ENCODE measurements around the gene KAZN. TPM values are rescaled to one million over a fixed set of nuclear protein-coding genes. Genes with fewer than 3 reads are reported as not detected.

The KAZN gene
- total and polyA plus RNA-seq, 11 donors = 0.65 to 6.5 (median 2.3) TPM

DNA sequence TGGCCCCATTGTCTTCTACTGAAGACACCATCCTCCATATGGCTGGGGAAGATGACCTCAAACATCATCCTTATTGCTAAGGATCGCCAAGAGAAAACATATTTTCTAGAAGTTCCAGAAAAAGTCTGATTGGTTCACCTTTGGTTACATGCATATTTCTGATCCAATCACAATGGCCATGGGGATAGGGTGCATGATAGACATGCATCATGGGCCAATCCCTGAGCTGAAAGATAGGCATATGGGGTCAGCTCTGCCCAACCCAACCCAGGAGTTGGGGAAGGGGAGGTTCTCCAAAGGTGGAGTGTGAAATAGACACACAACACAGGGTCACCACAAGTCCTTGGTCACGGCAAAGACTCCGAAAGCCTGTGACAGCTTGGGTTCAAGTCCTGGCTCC, 278.7 kb downstream of the KAZN start:
- no peak overlapping the region for H3K4me3 ChIP-seq
- TF ChIP-seq POLR2A (IDR thresholded peaks at IDR 0.05) = no peak
- TF ChIP-seq, protein P1, sequence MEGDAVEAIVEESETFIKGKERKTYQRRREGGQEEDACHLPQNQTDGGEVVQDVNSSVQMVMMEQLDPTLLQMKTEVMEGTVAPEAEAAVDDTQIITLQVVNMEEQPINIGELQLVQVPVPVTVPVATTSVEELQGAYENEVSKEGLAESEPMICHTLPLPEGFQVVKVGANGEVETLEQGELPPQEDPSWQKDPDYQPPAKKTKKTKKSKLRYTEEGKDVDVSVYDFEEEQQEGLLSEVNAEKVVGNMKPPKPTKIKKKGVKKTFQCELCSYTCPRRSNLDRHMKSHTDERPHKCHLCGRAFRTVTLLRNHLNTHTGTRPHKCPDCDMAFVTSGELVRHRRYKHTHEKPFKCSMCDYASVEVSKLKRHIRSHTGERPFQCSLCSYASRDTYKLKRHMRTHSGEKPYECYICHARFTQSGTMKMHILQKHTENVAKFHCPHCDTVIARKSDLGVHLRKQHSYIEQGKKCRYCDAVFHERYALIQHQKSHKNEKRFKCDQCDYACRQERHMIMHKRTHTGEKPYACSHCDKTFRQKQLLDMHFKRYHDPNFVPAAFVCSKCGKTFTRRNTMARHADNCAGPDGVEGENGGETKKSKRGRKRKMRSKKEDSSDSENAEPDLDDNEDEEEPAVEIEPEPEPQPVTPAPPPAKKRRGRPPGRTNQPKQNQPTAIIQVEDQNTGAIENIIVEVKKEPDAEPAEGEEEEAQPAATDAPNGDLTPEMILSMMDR (IDR thresholded peaks at IDR 0.05) = no peak
- ATAC-seq = no peak
- H3K36me3 ChIP-seq = no peaks in the 10 kb centered on the region
- H3K27ac ChIP-seq = no peak overlapping the region
- intact Hi-C loops (cut with DNase I) = no loop called here
- DNase-seq = no peak
- no peaks in the 10 kb centered on the region for H3K9me3 ChIP-seq
- H3K27me3 ChIP-seq = peaks cover 0 to 38% (median 4%) of the 10 kb centered on the region in 9 donors
- 89 to 98% (median 91%) methylated on average over 3 of the region's 3 CpGs for whole genome bisulfite sequencing, 4 donors
- no peaks in the 10 kb centered on the region for H3K4me1 ChIP-seq

DNA sequence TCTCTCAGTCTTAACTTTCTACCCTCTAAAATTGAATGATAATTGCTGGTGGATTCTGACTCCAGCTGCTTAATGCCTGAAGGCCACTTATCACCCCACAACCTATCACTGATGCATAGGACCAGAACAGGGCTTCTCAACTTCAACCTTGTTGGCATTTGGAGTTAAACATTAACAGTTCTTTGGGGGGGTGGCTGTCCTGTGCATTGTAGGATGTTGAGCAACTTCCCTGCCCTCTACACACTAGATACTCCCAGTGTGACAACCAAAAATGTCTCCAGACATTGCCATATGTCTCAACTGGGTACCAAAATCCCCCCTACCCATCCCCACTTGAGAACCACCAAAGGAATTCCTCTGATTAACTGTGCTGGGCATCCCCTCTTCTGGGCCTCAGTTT, 279.6 kb downstream of the KAZN start:
- Histone ChIP-seq H3K27me3 (peaks cover 0 to 46% (median 4%) of the 10 kb centered on the region in 9 donors), H3K9me3 (no peaks in the 10 kb centered on the region), H3K4me3 (no peak overlapping the region), H3K27ac (no peak overlapping the region), H3K4me1 (no peaks in the 10 kb centered on the region), H3K36me3 (no peaks in the 10 kb centered on the region)
- no peak for TF ChIP-seq POLR2A (IDR thresholded peaks at IDR 0.05)
- TF ChIP-seq, protein P1 (IDR thresholded peaks at IDR 0.05) = no peak
- intact Hi-C loops (cut with DNase I) = no loop called here
- DNase-seq (no peak), ATAC-seq (no peak)

DNA sequence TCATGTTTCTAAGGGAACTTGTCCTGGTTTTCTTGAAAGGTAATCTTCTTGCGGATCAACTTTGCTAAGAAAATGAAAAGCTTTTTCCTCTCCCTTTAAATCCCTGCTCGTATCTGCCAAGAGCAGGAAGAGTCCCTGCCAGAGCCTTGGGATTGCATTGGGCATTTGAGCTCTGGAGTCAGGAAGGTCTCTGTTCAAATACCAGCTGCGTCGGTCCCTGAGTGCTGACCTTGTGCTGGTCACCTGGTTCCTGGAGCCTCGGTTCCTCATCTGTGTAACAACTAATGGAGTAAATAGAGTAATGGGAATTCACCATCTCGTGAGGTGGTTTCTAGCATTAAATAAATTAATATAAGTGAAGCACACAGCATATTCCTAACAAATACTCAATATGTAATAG, 280.5 kb downstream of the KAZN start:
- Histone ChIP-seq H3K9me3 (no peaks in the 10 kb centered on the region), H3K4me3 (no peak overlapping the region), H3K4me1 (no peaks in the 10 kb centered on the region), H3K27ac (no peak overlapping the region), H3K36me3 (no peaks in the 10 kb centered on the region), H3K27me3 (peaks cover 0 to 38% (median 4%) of the 10 kb centered on the region in 9 donors)
- TF ChIP-seq, protein P1 (IDR thresholded peaks at IDR 0.05) = no peak
- no peak for TF ChIP-seq POLR2A (IDR thresholded peaks at IDR 0.05)
- no peak for ATAC-seq
- intact Hi-C loops (cut with DNase I) = no loop called here
- 71 to 79% (median 78%) methylated on average over 6 of the region's 6 CpGs for WGBS, 4 donors
- no peak for DNase-seq

DNA sequence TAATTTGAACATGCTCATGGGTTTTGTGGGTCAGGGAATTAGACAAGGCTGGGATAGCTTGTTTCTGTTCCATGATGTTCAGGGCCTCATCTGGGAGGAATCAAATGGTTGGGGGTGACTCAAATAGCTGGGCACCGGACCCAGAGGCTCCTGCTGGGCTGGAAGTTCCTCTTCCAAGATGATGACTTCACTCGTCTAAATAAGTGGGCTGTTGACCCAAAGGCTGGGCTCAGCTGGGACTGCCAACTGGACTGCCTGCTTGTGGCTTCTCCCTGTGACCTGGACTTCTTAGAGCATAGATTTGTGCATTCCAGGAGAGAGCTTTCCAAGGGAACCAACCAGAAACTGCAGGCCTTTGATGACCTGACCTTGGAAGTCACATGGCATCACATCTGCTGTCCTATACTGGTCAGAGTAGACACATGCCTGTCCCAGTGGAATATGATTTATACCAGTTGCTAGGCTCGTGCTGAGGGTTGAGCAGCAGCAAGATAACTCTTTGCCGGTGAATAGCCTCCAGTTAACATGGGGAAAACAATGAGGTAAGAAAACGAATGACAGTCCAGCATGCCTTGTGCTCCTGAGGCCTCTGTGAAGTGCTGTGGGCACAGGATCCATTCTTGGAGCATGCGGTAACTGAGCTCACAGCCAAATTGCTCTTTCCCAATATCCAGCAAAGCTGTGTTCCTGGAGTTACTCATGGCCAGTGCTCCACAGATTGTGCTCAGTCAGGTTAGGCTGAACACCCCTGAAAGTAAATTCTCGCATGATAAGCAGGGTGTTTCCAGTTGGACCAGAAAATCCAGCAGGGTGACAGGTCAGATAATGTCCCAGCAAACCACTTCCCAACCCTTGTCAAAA, 282.2 kb downstream of the KAZN start:
- DNase-seq (no peak), ATAC-seq (no peak)
- intact Hi-C loops (cut with DNase I) = loop anchor here in 1 of 10 donors (10.0 kb wide), 1 partner anchor 56 kb away; no protein-coding TSS in a partner anchor
- Histone ChIP-seq H3K4me1 (no peaks in the 10 kb centered on the region), H3K9me3 (no peaks in the 10 kb centered on the region), H3K36me3 (no peaks in the 10 kb centered on the region), H3K27ac (no peak overlapping the region), H3K27me3 (peaks cover 0 to 30% (median 4%) of the 10 kb centered on the region in 9 donors), H3K4me3 (no peak overlapping the region)
- WGBS, 4 donors = 72 to 78% (median 75%) methylated on average over 7 of the region's 7 CpGs
- TF ChIP-seq, protein P1 (IDR thresholded peaks at IDR 0.05) = no peak
- TF ChIP-seq POLR2A (IDR thresholded peaks at IDR 0.05) = no peak
